Measurements from ENCODE around the gene TSPOAP1. TPM values are rescaled to one million over a fixed set of nuclear protein-coding genes. Genes with fewer than 3 reads are reported as not detected.

TSPOAP1 gene
- total RNA-seq, 1 experiment from 2014 or later, result 7.8 TPM

- peak overlapping the region; percentile 100 for H3K27ac ChIP-seq (ENCODE audit: low read length)
- H3K4me3 ChIP-seq (ENCODE audit: low read length), result peak overlapping the region; percentile 88
- H3K9me3 ChIP-seq (ENCODE audit: low read length), result no peaks in the 10 kb centered on the region
- H3K9me2 ChIP-seq (replicated peaks; ENCODE audit: insufficient read depth, low read length), result no peaks in the 10 kb centered on the region
- peaks cover 17% of the 10 kb centered on the region; the same call in 1 of the 2 replicates for H4K20me1 ChIP-seq (ENCODE audit: insufficient read depth, low read depth, low read length)
- DNase-seq, result peak; percentile 97
- peak overlapping the region; percentile 94 for H3K9ac ChIP-seq (ENCODE audit: low read length)
- H3K36me3 ChIP-seq (ENCODE audit: insufficient read depth, low read length), result peaks cover 22% of the 10 kb centered on the region
- H3K79me2 ChIP-seq (ENCODE audit: low read length), result peaks cover 13% of the 10 kb centered on the region
- peaks cover 67% of the 10 kb centered on the region for H3K4me1 ChIP-seq (ENCODE audit: low read length)
- no peaks in the 10 kb centered on the region for H3K27me3 ChIP-seq (ENCODE audit: low read length)
- H2AFZ ChIP-seq (ENCODE audit: low read length), result no peak overlapping the region
- peak overlapping the region; percentile 72 for H3K4me2 ChIP-seq (ENCODE audit: low read depth, low read length, poor library complexity, severe bottlenecking)
Observed at GRCh38 chr17:58329810-58330537, 1.4 kb upstream of the TSPOAP1 start.

- DNase-seq, result peak; percentile 99
- no peaks in the 10 kb centered on the region for H3K9me3 ChIP-seq (ENCODE audit: low read length)
- H3K27me3 ChIP-seq (ENCODE audit: low read length), result no peaks in the 10 kb centered on the region
- H3K36me3 ChIP-seq (ENCODE audit: insufficient read depth, low read length), result peaks cover 22% of the 10 kb centered on the region
- H3K4me3 ChIP-seq (ENCODE audit: low read length), result no peak overlapping the region
- peak overlapping the region; percentile 100 for H3K27ac ChIP-seq (ENCODE audit: low read length)
- peaks cover 59% of the 10 kb centered on the region for H3K4me1 ChIP-seq (ENCODE audit: low read length)
- H3K9ac ChIP-seq (ENCODE audit: low read length), result peak overlapping the region; percentile 42
- no peaks in the 10 kb centered on the region for H3K9me2 ChIP-seq (replicated peaks; ENCODE audit: insufficient read depth, low read length)
- no peak overlapping the region for H2AFZ ChIP-seq (ENCODE audit: low read length)
- peaks cover 13% of the 10 kb centered on the region for H3K79me2 ChIP-seq (ENCODE audit: low read length)
- H4K20me1 ChIP-seq (ENCODE audit: insufficient read depth, low read depth, low read length), result peaks cover 17% of the 10 kb centered on the region; the same call in 1 of the 2 replicates
- H3K4me2 ChIP-seq (ENCODE audit: low read depth, low read length, poor library complexity, severe bottlenecking), result no peak overlapping the region
Observed at GRCh38 chr17:58329035-58329809, 627 bp upstream of the TSPOAP1 start.

- H3K9ac ChIP-seq (ENCODE audit: low read length), result peak overlapping the region; percentile 61
- H3K36me3 ChIP-seq (ENCODE audit: insufficient read depth, low read length), result peaks cover 22% of the 10 kb centered on the region
- no peak overlapping the region for H2AFZ ChIP-seq (ENCODE audit: low read length)
- no peaks in the 10 kb centered on the region for H3K9me3 ChIP-seq (ENCODE audit: low read length)
- H3K4me2 ChIP-seq (ENCODE audit: low read depth, low read length, poor library complexity, severe bottlenecking), result peak overlapping the region; percentile 30
- H3K27ac ChIP-seq (ENCODE audit: low read length), result peak overlapping the region; percentile 100
- H3K27me3 ChIP-seq (ENCODE audit: low read length), result no peaks in the 10 kb centered on the region
- no peak overlapping the region for H3K4me3 ChIP-seq (ENCODE audit: low read length)
- peaks cover 13% of the 10 kb centered on the region for H3K79me2 ChIP-seq (ENCODE audit: low read length)
- peaks cover 17% of the 10 kb centered on the region; the same call in 1 of the 2 replicates for H4K20me1 ChIP-seq (ENCODE audit: insufficient read depth, low read depth, low read length)
- H3K9me2 ChIP-seq (replicated peaks; ENCODE audit: insufficient read depth, low read length), result no peaks in the 10 kb centered on the region
- peak; percentile 94 for DNase-seq
- peaks cover 43% of the 10 kb centered on the region for H3K4me1 ChIP-seq (ENCODE audit: low read length)
Observed at GRCh38 chr17:58327363-58328194, 1.0 kb downstream of the TSPOAP1 start.

- Histone ChIP-seq H4K20me1 (ENCODE audit: insufficient read depth, low read depth, low read length) (peaks cover 13% of the 10 kb centered on the region; the same call in 1 of the 2 replicates), H3K9me3 (ENCODE audit: low read length) (no peaks in the 10 kb centered on the region), H3K4me2 (ENCODE audit: low read depth, low read length, poor library complexity, severe bottlenecking) (no peak overlapping the region), H3K36me3 (ENCODE audit: insufficient read depth, low read length) (peaks cover 19% of the 10 kb centered on the region), H3K79me2 (ENCODE audit: low read length) (peaks cover 8% of the 10 kb centered on the region; the same call in 1 of the 2 replicates), H3K27ac (ENCODE audit: low read length) (peak overlapping the region; percentile 100; the same call in 1 of the 2 replicates), H3K4me1 (ENCODE audit: low read length) (peaks cover 42% of the 10 kb centered on the region), H3K9ac (ENCODE audit: low read length) (no peak overlapping the region), H2AFZ (ENCODE audit: low read length) (no peak overlapping the region), H3K27me3 (ENCODE audit: low read length) (no peaks in the 10 kb centered on the region), H3K4me3 (ENCODE audit: low read length) (no peak overlapping the region), H3K9me2 (replicated peaks; ENCODE audit: insufficient read depth, low read length) (no peaks in the 10 kb centered on the region)
- peak; percentile 74 for DNase-seq
Observed at GRCh38 chr17:58326609-58327362, 1.8 kb downstream of the TSPOAP1 start.

DNA sequence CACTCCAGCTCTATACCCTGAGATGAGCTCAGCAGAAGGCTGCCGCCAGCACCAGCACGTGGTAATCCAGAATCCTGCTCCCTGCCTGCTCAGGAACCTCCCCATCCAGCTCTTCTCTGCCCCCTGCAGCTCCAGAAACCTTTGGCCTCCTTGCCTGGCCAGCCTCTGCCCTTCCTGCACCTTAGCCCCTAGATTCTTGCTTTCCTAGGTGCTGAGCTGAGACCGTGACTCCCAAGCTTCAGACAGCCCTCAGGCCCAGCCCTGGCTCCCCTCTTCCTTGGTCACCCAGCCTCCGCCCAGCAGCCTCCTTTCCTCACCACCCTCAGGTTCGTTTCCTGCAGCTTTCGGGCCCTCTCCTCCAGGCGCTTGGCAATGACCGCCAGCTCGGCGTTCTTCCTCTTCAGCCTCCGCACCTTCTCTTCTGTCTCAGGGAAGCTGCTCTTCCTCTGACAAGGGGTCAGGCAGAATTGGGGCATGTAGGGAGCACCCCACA lies 2.6 kb downstream of the TSPOAP1 start:
- H3K79me2 ChIP-seq (ENCODE audit: low read length), result 0 out of 2 replicates have a peak, but pooled peaks cover under 1% of the 10 kb centered on the region
- no peaks in the 10 kb centered on the region for H3K9me3 ChIP-seq (ENCODE audit: low read length)
- H3K27ac ChIP-seq (ENCODE audit: low read length), result no peak overlapping the region
- no peak overlapping the region for H2AFZ ChIP-seq (ENCODE audit: low read length)
- peaks cover 5% of the 10 kb centered on the region; the same call in 1 of the 2 replicates for H4K20me1 ChIP-seq (ENCODE audit: insufficient read depth, low read depth, low read length)
- no peak overlapping the region for H3K4me3 ChIP-seq (ENCODE audit: low read length)
- no peak overlapping the region for H3K9ac ChIP-seq (ENCODE audit: low read length)
- peak; percentile 65 for DNase-seq
- H3K9me2 ChIP-seq (replicated peaks; ENCODE audit: insufficient read depth, low read length), result no peaks in the 10 kb centered on the region
- peaks cover 12% of the 10 kb centered on the region for H3K36me3 ChIP-seq (ENCODE audit: insufficient read depth, low read length)
- no peaks in the 10 kb centered on the region for H3K27me3 ChIP-seq (ENCODE audit: low read length)
- no peak overlapping the region for H3K4me2 ChIP-seq (ENCODE audit: low read depth, low read length, poor library complexity, severe bottlenecking)
- H3K4me1 ChIP-seq (ENCODE audit: low read length), result peaks cover 42% of the 10 kb centered on the region

DNA sequence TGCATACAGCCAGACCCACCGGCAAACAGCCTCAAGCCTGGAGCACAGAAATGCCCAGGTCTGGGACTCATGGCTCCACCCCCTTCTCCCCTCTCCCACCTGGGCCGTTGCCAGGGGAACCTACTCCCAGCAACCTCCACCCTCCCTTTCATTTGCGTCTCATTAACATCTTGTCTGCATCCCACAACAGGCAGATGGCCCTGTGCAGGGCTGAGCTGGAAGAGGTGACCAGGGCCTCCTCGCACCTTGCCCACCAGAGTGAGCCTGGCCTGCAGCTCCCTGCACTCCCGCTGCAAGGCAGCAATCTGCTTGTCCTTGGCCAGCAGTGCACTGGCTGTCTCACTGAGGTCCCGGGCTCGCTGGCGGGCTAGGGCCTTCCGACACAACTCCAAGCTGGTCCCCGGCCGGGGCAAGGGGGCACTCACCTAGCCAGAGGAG lies 3.3 kb downstream of the TSPOAP1 start:
- no peaks in the 10 kb centered on the region for H4K20me1 ChIP-seq (ENCODE audit: insufficient read depth, low read depth, low read length)
- H3K4me2 ChIP-seq (ENCODE audit: low read depth, low read length, poor library complexity, severe bottlenecking), result no peak overlapping the region
- H3K27ac ChIP-seq (ENCODE audit: low read length), result no peak overlapping the region
- no peaks in the 10 kb centered on the region for H3K27me3 ChIP-seq (ENCODE audit: low read length)
- peaks cover 39% of the 10 kb centered on the region for H3K4me1 ChIP-seq (ENCODE audit: low read length)
- no peaks in the 10 kb centered on the region for H3K9me3 ChIP-seq (ENCODE audit: low read length)
- no peak overlapping the region for H3K4me3 ChIP-seq (ENCODE audit: low read length)
- no peaks in the 10 kb centered on the region for H3K9me2 ChIP-seq (replicated peaks; ENCODE audit: insufficient read depth, low read length)
- H3K79me2 ChIP-seq (ENCODE audit: low read length), result no peaks in the 10 kb centered on the region
- peak; percentile 75 for DNase-seq
- H3K9ac ChIP-seq (ENCODE audit: low read length), result no peak overlapping the region
- H3K36me3 ChIP-seq (ENCODE audit: insufficient read depth, low read length), result peaks cover 5% of the 10 kb centered on the region; the same call in 1 of the 2 replicates
- no peak overlapping the region for H2AFZ ChIP-seq (ENCODE audit: low read length)

All from Karpas-422 (cell line).